Right lobe of liver (tissue), 6 donors: ENCODE results near the gene INPP5D. TPM values are rescaled to one million over a fixed set of nuclear protein-coding genes. Genes with fewer than 3 reads are reported as not detected.

Experiments
- ATAC-seq, 4 donors: fragments of 200-7000 bp; cut with Tn5 transposase; one replicate each; pipeline ENCODE4 v1.9.1; 2020; ENCODE audit warnings: mild to moderate bottlenecking in 4 of 4, moderate library complexity in 4 of 4
- DNase-seq, 3 donors: peaks; one replicate each; pipeline ENCODE4 v3.0.0-alpha.2; 2020
- H3K27ac ChIP-seq, 3 donors: fragments of 200-600 bp; one replicate each; pipeline ENCODE4 v1.8.0; 2022
- H3K27me3 ChIP-seq, 2 donors: fragments of 200-600 bp; one replicate each; pipeline ENCODE4 v1.8.0; 2022
- H3K36me3 ChIP-seq, 4 donors: fragments of 200-600 bp; sonication (generic) in 1 of 4; one replicate each; pipeline versions ENCODE4 v1.5.1 to v1.8.0; 2017 to 2022; ENCODE audit warnings: control low read depth in 1 of 4
- H3K4me1 ChIP-seq, 4 donors: fragments of 200-600 bp; sonication (generic) in 1 of 4; one replicate each; pipeline versions ENCODE4 v1.5.1 to v1.8.0; 2017 to 2022; ENCODE audit warnings: control low read depth in 1 of 4
- H3K4me3 ChIP-seq, 3 donors: fragments of 200-600 bp; one replicate each; pipeline ENCODE4 v1.8.0; 2022
- H3K9me3 ChIP-seq, 4 donors: fragments of 200-600 bp; sonication (generic) in 1 of 4; one replicate each; pipeline versions ENCODE4 v1.5.1 to v1.8.0; 2017 to 2022; ENCODE audit warnings: control low read depth in 1 of 4
- CTCF ChIP-seq, 4 donors: fragments of 200-600 bp in 3 of 4; fragments of 450-650 bp in 1 of 4; IDR thresholded peaks; one replicate each; pipeline versions ENCODE4 v1.5.1 to v1.8.0; 2016 to 2022; ENCODE audit warnings: antibody characterized with exemption in 4 of 4, mild to moderate bottlenecking in 2 of 4
- POLR2A ChIP-seq: fragments of 450-650 bp; IDR thresholded peaks from one replicate; pipeline ENCODE4 v1.6.1; 2017; ENCODE audit warnings: antibody characterized with exemption, mild to moderate bottlenecking
- WGBS: methylation state at CpG from one replicate; pipeline ENCODE4 v1.1.6; 2018; ENCODE audit warnings: low coverage, low lambda C conversion rate; ENCODE audit not compliant: insufficient coverage; ENCODE audit errors: missing lambda C conversion rate; 5-methylcytosine and 5-hydroxymethylcytosine counted together
- intact Hi-C, 2 donors: fragments of 100-400 bp; cut with DNase I; formaldehyde crosslinking; loops; one replicate each; pipeline versions ENCODE4 v1.11.2 to v1.14.1; 2022
- total RNA-seq, 6 experiments: library from RNA; depleted of rRNA in 2 of 6; stranded (reverse); fragments of >200 nt in 2 of 6; fragmentation: NEBNext Ultra II Directional in 3 of 6; extraction: Animal tissue kit (Norgen Biotek cat#: 25700) in 3 of 6; gene quantifications; one replicate each; pipeline versions ENCODE4 v1.1.0 to v1.2.4, GENCODE V29; 2016 to 2023
- donor health status: DM: no; HTN: yes; CAD: no.
- donor health status: DM: no; HTN: no; CAD: no.
- donor health status: DM: no; HTN: no; CAD: no.
- donor health status: DM: no; HTN: yes; CAD: no.
- donor health status: DM: no; HTN: yes; CAD: no.

Gene INPP5D
- total RNA-seq, 6 experiments from 2014 or later = 3.5 to 8.1 (median 5.5) TPM

DNA sequence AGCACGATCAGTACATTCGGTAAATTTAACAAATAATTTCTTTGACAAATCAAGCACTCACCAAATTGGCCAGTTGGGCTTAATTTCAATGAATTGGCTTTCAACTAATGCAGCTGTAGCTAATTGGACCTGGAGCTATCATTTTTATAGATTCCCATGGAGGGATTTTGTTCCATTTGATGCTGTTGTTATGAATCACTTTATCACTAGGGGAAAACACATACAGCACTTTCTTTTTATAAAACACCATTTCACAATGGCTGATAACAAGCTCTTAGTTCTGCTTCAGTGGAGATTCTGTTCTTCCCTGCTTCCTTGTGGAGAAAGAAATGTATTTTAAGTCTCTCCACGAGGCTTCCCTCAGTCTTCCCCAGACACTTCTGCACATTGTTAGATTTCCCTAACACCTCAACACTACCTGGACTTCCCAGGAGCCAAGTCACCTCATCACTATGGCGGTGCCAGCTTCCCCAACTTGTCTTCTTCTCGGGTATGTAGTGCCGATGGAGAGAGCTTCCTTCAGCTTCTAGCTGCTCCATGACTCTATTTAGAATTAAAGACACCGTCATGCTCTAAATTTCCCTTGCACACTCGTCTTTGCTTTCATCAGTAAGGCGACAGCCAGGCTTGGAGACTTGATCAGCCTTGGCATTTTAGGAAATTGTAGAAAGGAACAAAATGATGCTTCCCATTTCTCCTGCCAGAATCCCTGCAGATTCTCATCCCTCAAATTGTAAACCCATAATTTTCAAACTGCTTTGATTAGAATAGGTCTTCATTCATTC, 72.0 kb downstream of the INPP5D start:
- DNase-seq = no peak
- no peaks in the 10 kb centered on the region for H3K4me1 ChIP-seq
- peaks cover 0 to 6% (median 0%) of the 10 kb centered on the region in 4 donors for H3K36me3 ChIP-seq
- no peak overlapping the region for H3K4me3 ChIP-seq
- H3K27ac ChIP-seq = no peak overlapping the region
- TF ChIP-seq POLR2A (no peak), CTCF (IDR thresholded peaks at IDR 0.05) (no peak)
- intact Hi-C loops = no loop called here
- no peak for ATAC-seq
- H3K9me3 ChIP-seq = no peaks in the 10 kb centered on the region
- 70% methylated on average over 9 of the region's 9 CpGs for WGBS
- no peaks in the 10 kb centered on the region for H3K27me3 ChIP-seq

DNA sequence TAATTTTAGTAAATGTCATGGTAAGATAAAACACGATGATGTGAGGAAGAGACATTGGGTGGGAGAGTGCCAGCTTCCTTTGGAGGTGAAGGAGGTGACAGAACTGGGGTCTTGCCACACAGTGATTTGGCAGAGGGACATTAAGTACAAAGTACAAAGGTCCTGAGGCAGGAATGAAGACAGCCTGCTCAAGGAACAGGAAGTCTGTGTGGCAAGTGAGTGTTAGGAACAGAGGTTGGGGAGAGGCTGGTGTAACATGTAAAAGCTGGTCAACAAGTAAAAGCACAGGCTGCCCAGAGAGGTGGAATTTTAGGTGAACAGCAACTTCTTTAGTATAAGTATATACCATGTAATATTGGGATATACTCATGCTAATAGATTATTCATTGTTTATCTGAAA, 73.1 kb downstream of the INPP5D start:
- no peaks in the 10 kb centered on the region for H3K4me1 ChIP-seq
- peaks cover 0 to 6% (median 0%) of the 10 kb centered on the region in 4 donors for H3K36me3 ChIP-seq
- H3K9me3 ChIP-seq = no peaks in the 10 kb centered on the region
- H3K27ac ChIP-seq = no peak overlapping the region
- ATAC-seq (no peak), DNase-seq (no peak)
- no peaks in the 10 kb centered on the region for H3K27me3 ChIP-seq
- intact Hi-C loops = no loop called here
- TF ChIP-seq POLR2A (no peak), CTCF (IDR thresholded peaks at IDR 0.05) (no peak)
- WGBS = no CpG with 5 or more reads among the region's 1 CpG
- H3K4me3 ChIP-seq = no peak overlapping the region

GRCh38 chr2:233135421-233135820, 75.3 kb downstream of the INPP5D start:
- Histone ChIP-seq H3K4me3 (no peak overlapping the region), H3K4me1 (no peaks in the 10 kb centered on the region), H3K9me3 (no peaks in the 10 kb centered on the region), H3K27me3 (no peaks in the 10 kb centered on the region), H3K36me3 (peaks cover 0 to 6% (median 0%) of the 10 kb centered on the region in 4 donors), H3K27ac (no peak overlapping the region)
- 59% methylated on average over 1 of the region's 1 CpG for WGBS
- intact Hi-C loops = no loop called here
- no peak for ATAC-seq
- no peak for TF ChIP-seq CTCF (IDR thresholded peaks at IDR 0.05)
- TF ChIP-seq POLR2A = no peak
- DNase-seq = no peak

GRCh38 chr2:233137040-233137439, 76.9 kb downstream of the INPP5D start:
- intact Hi-C loops = no loop called here
- no peaks in the 10 kb centered on the region for H3K27me3 ChIP-seq
- no peaks in the 10 kb centered on the region for H3K4me1 ChIP-seq
- no peak for ATAC-seq
- WGBS = 77% methylated on average over 2 of the region's 2 CpGs
- no peak for TF ChIP-seq POLR2A
- TF ChIP-seq CTCF (IDR thresholded peaks at IDR 0.05) = no peak
- H3K4me3 ChIP-seq = no peak overlapping the region
- DNase-seq = no peak
- H3K9me3 ChIP-seq = no peaks in the 10 kb centered on the region
- no peak overlapping the region for H3K27ac ChIP-seq
- peaks cover 0 to 6% (median 0%) of the 10 kb centered on the region in 4 donors for H3K36me3 ChIP-seq
